ENCODE data around the gene TOLLIP.

TOLLIP gene

DNA sequence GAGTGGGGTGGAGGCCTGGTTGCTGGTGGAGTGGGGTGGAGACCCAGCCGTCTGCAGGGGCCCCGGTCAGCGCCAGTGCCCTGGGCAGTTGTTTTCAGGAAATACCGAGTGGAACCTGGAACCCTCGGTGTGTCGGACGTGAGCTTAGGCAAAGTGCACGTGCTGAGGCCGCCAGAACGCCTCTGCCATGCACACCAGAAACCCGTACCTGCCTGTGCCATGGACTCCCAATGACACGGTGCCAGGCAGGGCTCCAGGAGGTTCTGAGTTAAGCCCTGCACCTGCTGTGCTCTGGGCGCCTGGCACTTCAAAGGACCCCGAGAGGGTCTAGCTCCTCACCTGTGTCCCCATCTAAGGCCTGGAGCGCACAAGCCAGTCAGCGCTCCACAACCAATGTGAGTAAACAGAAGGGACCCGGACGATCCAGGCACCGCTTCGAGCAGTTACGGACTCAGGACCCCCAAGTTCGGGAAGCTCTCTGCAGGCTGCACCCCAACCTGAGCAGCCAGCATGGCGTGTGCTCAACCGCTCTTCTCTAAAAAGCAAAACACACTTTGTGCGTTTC is 12.3 kb downstream of the TOLLIP start:
- DNase-seq = no peak

DNA sequence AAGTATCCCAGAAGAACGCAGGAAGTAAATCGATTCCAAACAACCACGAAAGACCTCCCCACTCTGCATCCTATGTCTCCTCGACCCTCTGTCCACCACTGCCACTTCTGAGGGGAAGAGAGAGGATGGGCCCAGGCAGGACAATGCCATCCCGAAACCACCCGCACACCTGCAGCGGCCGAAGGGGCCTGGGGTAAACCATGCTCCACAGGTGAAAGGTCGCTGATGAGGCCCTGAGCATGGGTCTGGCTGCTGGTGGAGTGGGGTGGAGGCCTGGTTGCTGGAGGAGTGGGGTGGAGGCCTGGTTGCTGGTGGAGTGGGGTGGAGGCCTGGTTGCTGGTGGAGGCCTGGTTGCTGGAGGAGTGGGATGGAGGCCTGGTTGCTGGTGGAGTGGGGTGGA is 13.1 kb downstream of the TOLLIP start:
- DNase-seq = no peak

GRCh38 chr11:1295591-1295990 is 13.8 kb downstream of the TOLLIP start:
- no peak for DNase-seq

- no peak for DNase-seq
Measured at GRCh38 chr11:1295086-1295485, 14.3 kb downstream of the TOLLIP start.

GRCh38 chr11:1293619-1294015 is 15.8 kb downstream of the TOLLIP start:
- DNase-seq = no peak

GRCh38 chr11:1292644-1293618 is 16.5 kb downstream of the TOLLIP start:
- no peak for DNase-seq

DNA sequence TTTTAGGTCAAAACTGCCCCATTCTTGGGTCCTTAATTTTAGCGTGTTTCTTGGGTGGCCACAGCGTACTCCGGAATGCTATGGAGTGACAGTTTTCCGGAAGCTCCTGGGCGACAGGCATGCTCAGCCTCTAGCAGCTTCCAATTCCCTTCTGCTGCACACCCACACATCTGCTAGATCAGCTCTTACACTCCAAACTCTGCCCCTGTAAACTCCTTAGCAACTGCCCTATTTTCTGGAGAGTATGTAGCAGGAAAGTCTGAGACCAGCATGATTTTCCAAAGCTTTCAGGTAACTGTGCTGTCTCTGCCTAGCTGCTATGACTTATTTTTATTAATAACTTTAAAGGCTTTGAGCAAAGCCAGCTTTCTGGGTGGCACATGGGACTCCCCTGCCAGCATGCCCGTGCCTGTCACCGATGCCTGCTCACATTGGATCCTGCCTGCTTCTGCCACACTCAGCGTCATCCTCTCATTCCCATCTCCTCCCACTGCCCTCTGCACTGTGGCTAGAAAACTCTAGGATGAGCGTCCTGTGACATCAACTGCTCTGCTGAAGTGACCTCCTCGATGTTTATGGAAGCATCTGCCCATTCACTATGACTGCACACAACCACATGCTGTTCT is 17.3 kb downstream of the TOLLIP start:
- no peak for DNase-seq

DNA sequence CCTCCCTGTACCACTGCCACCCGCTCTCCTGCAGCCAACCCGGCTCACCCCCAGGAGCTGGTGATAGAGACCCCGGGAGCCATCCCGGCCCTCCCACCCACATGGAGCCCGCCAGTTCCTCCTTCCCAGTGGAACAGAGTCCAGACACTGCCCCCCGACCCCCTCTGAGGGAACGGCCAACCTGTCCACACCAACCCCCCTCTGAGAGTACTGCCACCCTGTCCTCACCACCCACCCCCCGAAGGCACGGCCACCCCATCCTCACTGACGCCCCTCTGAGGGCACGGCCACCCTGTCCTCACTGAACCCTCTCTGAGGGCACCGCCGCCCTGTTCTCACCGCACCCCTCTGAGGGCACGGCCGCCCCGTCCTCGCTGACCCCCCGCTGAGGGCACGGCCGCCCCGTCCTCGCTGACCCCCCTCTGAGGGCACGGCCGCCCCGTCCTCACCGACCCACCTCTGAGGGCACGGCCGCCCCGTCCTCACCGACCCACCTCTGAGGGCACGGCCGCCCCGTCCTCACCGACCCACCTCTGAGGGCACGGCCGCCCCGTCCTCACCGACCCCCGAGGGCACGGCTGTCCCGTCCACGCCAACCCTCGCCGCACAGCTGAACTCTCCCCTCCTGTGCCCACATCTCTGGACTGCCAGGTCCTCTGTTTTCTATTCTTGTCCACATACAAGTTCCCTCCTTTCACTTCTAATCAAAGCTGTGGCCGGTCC is 18.0 kb downstream of the TOLLIP start:
- no peak for DNase-seq

DNA sequence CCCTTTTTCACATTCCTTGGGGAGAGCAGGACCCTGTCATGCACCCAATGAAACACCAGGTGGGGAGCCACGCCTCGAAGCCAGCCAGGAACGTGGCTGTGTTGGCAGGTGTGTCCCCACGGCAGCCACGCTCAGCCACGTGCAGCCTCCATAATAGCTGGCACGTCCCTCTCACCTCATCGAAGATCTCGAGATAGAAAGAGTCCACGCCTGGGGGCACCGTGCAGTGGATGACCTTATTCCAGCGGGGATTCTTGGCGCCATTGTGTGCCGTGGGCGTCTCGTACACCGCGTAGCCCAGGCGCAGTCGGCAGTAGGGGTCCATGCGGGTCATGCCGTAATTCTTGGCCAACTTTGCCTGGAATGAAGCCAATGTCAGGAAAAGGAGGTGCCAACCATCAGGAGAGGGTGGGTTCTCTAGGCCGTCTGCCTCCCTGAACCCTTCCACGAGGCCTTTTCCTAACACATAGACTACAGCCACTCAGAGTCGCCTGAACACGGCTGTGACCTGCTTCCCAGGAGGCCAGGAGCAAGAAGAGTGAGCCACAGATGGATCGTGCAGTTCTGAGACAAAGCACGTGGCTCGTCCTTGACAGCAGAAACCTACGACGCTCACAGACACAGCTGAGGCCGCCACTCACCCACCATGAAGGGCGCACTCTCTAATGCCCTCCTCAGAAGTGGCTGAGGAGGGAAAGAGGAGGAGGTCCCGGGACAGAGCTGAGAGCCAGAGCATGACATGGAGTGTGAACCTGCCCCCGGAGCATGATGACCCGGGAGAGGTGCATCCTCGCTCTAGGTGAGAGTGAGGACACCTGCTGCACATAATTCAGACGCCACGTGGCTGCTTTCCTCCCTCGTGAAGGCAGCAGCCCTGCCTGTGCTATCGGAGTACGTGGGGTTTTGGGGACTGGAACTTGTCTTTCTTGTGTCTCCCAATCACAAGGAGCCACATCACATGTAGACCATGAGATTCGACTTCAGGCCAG is 19.1 kb downstream of the TOLLIP start:
- DNase-seq = no peak

DNA sequence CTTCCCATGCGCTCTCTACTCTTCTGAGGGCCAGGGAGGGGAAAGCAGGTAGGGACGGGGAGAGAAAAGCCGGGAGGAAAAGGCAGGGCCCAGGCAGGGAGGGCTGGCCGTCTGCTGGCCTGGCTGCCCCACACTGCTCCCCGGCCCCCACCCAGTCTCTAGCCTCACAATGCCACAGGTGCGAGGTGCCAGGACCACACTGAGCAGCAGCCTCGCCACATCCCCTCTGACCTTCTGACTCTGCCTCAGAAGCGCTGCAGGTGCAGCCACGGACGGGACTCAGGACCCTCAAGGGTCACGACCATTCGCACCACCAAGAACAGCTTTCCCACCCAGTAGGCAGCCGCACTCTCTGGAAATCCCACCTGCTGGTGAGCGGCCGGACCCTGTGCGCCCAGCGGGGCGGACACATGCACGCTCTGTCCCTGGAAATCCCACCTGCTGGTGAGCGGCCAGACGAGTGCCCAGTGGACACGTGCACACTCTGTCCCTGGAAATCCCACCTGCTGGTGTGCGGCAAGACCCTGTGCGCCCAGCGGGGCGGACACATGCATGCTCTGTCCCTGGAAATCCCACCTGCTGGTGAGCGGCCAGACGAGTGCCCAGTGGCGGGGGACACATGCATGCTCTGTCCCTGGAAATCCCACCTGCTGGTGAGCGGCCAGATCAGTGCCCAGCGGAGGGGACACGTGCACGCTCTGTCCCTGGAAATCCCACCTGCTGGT is 20.1 kb downstream of the TOLLIP start:
- DNase-seq = no peak

GRCh38 chr11:1288426-1289151 is 20.8 kb downstream of the TOLLIP start:
- no peak for DNase-seq

DNA sequence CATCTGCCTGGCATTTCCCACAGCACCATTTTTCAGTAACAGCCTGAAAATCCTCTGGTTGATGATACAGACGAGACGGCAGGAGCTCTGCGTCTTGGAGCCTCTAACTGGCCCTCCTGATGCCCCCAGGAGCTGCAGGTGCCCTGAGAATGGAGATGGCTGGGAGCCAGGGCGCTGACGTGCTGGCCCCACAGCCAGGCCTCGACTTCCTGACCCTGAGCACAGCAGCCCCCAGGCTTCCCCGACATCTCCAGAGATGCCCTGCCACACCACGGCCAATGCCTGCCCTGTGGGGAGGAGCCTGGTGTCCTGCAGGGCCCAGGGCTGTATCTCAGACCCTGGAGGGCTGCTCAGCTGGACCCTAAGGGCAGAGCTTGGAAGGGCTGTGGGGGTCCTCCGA is 21.5 kb downstream of the TOLLIP start:
- DNase-seq = no peak

DNA sequence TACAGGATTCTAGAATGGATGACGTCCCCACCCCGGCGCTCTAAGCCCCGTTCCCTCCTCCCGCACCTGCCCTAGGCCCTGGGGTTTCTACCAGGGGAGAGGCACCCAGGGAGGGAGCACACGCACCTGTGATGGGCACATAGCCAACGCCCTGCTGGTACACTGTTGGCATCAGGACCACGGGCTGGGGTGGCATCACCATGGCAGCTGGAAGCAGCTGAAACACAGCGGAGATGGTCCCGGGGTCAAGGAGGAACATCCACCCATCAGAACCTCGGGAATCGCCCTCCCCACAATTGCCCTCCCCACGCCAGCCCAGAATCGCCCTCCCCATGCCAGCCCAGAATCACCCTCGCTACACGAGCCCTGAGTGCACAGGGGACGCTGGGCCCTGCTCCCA is 23.6 kb downstream of the TOLLIP start:
- no peak for DNase-seq

DNA sequence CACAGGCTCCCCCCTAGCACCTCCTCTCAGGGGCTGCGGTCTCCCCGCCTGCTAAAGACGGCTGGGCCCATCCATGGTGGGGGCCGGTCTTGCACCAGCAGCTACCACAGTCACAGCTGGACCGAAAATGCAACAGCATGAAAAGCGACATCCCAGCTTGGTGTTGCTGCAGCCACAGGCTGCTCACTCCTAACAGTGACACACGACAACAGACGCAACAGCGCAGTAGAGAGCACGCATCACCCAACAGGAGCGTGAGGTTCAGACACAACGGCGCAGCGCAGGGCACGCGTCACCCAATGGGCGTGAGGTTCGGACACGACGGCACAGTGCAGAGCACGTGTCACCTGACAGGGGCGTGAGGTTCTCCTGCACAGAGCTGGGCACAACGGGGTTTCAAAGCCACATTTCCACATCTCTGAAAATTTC is 24.1 kb downstream of the TOLLIP start:
- DNase-seq = no peak

GRCh38 chr11:1283906-1284305 is 25.5 kb downstream of the TOLLIP start:
- no peak for DNase-seq

DNA sequence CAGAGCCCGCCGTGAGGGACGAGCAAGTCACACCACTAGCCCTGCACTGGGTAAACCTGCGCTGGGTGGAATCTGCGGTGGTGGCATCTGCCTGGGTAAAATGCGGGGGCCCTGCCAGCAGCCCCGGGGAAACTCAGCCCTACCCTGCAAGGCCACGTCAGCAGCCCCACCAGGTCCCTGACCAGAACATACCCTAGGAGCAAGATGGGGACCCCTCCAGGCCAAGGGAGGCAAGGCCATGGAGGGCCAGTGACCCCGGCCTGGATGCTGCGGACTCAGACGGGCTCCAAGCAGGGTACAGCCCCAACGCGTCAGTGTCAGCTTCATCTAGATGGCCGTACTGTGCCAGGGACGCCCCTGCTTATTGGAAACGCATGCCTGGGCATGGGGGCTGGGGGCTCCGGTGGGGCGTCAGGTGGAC is 26.3 kb downstream of the TOLLIP start:
- no peak for DNase-seq

- DNase-seq = no peak
Measured at GRCh38 chr11:1281974-1282365, 27.5 kb downstream of the TOLLIP start.

DNA sequence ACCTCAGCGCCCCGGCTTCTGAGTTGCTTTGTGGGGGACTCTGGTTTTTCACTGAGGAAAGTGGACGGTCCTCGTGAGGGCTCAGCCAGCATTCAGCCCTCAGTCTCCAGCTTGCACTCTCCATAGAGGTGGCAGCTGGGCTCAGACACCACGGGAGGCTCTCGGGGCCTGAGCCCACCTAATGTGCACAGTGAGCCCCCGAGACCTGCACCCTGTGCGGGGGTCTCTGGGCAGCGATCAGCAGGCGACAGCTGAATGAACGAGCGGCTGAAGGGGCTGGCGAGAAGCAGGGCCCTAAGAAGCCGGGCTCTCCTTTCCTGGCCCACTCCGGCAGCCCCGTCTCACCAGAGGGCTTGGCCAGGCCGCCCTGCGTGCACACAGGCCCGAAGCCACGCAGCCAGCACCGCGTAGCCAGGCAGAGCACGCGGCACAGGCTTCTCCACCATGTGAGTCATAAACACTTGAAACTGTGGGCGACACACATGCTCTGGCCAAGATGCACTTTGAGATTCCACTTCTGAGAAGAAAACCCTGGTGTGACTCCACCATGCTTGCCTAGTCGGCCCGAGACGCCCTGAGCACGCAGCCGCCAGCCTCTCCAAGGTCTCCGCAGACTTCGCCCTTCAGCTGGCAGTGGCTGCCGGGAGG is 28.0 kb downstream of the TOLLIP start:
- no peak for DNase-seq

DNA sequence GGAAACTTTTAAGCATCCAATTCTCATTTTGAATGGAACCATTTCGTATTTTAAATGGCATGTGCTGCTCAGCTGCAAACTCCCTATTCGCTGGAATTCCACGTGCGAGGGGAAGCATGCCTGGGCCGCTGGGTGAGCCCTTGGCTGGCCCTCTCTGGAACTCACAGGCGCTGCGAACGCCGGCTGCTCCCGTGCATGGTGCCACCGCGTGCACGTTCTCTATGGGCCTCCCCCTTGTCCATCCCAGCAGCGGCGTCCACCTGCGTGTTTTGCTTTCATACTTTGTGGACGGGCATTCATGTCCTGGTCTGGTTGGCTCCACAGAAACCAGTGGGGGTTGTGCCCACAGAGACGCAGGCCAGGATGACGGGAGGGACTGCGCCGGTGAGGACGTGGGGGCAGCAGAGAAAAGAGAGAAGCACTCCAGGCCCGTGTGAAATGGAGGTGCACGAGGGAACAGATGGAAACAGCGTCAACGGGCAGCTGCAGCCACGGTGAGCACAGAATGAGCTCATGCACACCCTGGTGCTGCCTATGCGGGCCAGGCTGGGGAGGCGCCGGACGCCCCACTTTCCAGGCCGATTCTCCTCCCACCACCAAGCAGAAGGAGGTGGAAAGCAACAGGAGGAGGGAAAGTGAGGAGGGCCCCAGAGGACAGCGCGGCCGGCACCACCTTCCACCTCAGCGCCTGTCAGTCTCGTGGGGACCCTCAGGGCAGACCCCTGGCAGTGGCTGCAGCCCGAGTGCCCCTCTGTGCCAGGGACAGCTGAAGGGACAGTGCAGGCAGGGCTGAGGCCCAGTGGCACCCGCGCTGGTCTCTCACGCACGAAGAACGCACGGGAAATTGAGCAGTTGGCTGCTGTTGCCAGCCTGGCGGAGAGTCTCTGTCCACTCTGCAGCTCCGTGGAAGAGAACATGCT is 29.1 kb downstream of the TOLLIP start:
- no peak for DNase-seq
